ENCODE data around the gene DNAJC18.
"Not testable (repeated sequence)": the region's sequence is repeated elsewhere in the genome, so short reads cannot be mapped to it uniquely, and the experiment has no call there.

Gene DNAJC18

GRCh38 chr5:139439013-139439903 is at the start of gene DNAJC18:
Gene DNAJC18, minus strand, starts transcription at chr5:139439525. Its CDS starts 80 bp downstream, at chr5:139439445.
- peak; percentile 94 for DNase-seq (ENCODE audit: low spot score)

GRCh38 chr5:139488260-139488659 is 48.9 kb upstream of the DNAJC18 start:
- peak; percentile 48 for DNase-seq (ENCODE audit: low spot score)

GRCh38 chr5:139486201-139486600 is 46.9 kb upstream of the DNAJC18 start:
- no peak for DNase-seq (ENCODE audit: low spot score)

- DNase-seq (ENCODE audit: low spot score) = not testable (repeated sequence)
Observed at GRCh38 chr5:139482890-139483208, 43.5 kb upstream of the DNAJC18 start.

GRCh38 chr5:139482050-139482889 is 42.9 kb upstream of the DNAJC18 start, which contains the start of gene STING1:
Gene STING1, minus strand, starts transcription at chr5:139482758. Its CDS starts 1,054 bp downstream, at chr5:139481704.
- peak; percentile 51 for DNase-seq (ENCODE audit: low spot score)

GRCh38 chr5:139481580-139482049 is 42.3 kb upstream of the DNAJC18 start:
- no peak for DNase-seq (ENCODE audit: low spot score)

GRCh38 chr5:139481122-139481533 is 41.8 kb upstream of the DNAJC18 start:
- DNase-seq (ENCODE audit: low spot score) = no peak

- not testable (repeated sequence) for DNase-seq (ENCODE audit: low spot score)
Observed at GRCh38 chr5:139479729-139480128, 40.4 kb upstream of the DNAJC18 start.

GRCh38 chr5:139478657-139479423 is 39.5 kb upstream of the DNAJC18 start:
- not testable (repeated sequence) for DNase-seq (ENCODE audit: low spot score)

GRCh38 chr5:139475865-139476617 is 36.7 kb upstream of the DNAJC18 start:
- DNase-seq (ENCODE audit: low spot score) = no peak

- no peak for DNase-seq (ENCODE audit: low spot score)
Observed at GRCh38 chr5:139474890-139475791, 35.8 kb upstream of the DNAJC18 start.

- DNase-seq (ENCODE audit: low spot score) = no peak
Observed at GRCh38 chr5:139473565-139473964, 34.2 kb upstream of the DNAJC18 start.

GRCh38 chr5:139473105-139473504 is 33.8 kb upstream of the DNAJC18 start:
- DNase-seq (ENCODE audit: low spot score) = no peak

- no peak for DNase-seq (ENCODE audit: low spot score)
Observed at GRCh38 chr5:139472386-139473030, 33.2 kb upstream of the DNAJC18 start.

GRCh38 chr5:139470821-139471300 is 31.5 kb upstream of the DNAJC18 start, which contains the start of gene SMIM33:
Gene SMIM33, plus strand, starts transcription at chr5:139471004. Its CDS starts 118 bp downstream, at chr5:139471122.
- DNase-seq (ENCODE audit: low spot score) = no peak

- DNase-seq (ENCODE audit: low spot score) = no peak
Observed at GRCh38 chr5:139468421-139468931, 29.2 kb upstream of the DNAJC18 start.

- DNase-seq (ENCODE audit: low spot score) = no peak
Observed at GRCh38 chr5:139462586-139463276, 23.4 kb upstream of the DNAJC18 start, which contains the start of gene ECSCR. Gene ECSCR, minus strand, starts transcription at chr5:139462743. Its CDS starts 73 bp downstream, at chr5:139462670.

- DNase-seq (ENCODE audit: low spot score) = no peak
Observed at GRCh38 chr5:139461698-139462097, 22.4 kb upstream of the DNAJC18 start.

Data from globus pallidus (tissue), 1 donor.